Activated gamma-delta T cell treated with anti-CD3 and anti-CD28 coated beads, Interleukin-2, amount 50 U/mL, for 16 hours (primary cell): Measurements from ENCODE around the gene NRG3.

Experiments used
- DNase-seq: peaks from one replicate; pipeline ENCODE4 v3.0.0-alpha.2; 2020; ENCODE audit warnings: low read depth

NRG3 gene

DNA sequence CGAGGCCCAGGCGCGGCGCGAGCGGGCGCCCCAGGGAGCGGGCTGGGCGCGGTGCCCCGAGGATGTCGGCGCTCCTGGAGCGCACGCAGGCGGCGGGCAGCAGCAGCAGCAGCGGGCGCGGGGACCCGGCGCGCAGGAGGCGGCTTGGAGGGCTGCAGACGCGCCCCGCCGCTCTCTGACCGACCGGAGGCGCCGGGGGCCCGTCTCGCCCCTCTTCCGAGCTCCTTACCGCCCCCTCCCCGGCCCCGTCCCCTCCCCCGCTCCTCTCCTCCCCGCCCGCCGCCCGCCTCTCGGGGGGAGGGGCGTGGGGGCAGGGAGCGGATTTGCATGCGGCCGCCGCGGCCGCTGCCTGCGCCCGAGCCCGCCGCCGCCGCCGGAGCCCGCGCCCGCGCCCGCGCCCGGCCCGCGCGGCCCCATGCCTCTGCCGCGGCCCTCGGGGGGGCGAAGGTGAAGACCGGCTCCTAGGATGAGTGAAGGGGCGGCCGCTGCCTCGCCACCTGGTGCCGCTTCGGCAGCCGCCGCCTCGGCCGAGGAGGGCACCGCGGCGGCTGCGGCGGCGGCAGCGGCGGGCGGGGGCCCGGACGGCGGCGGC is at the start of gene NRG3:
NRG3 (plus strand) TSS at position 320 of the 592 bp plus-strand sequence.
- DNase-seq: no peak

GRCh38 chr10:81828251-81828650 is 46.7 kb upstream of the NRG3 start:
- DNase-seq: no peak

DNA sequence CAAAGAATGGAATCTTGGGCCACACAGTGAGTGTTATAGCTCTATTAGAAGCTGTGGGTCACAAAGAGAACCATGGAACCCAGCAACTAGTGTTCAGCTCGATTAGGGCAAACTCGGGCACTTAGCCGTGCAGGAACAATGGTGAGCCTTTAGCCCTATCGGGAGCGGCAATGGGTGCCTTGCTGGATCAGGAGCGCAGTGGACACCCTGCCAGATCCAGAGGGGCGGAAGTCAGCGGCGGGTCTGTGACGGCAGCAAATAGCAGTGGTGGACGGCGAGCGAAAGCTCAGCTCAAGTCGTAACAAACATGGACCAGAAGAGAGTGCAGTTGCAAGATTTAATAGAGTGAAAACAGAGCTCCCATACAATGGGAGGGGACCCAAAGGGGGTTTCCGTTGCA is 43.9 kb upstream of the NRG3 start:
- DNase-seq: no peak

- DNase-seq: no peak
Measured at GRCh38 chr10:81838950-81839349, 36.0 kb upstream of the NRG3 start.

GRCh38 chr10:81843042-81843441 is 32.0 kb upstream of the NRG3 start:
- no peak for DNase-seq

GRCh38 chr10:81847675-81848074 is 27.3 kb upstream of the NRG3 start:
- DNase-seq: no peak

GRCh38 chr10:81848514-81848913 is 26.5 kb upstream of the NRG3 start:
- DNase-seq: no peak

DNA sequence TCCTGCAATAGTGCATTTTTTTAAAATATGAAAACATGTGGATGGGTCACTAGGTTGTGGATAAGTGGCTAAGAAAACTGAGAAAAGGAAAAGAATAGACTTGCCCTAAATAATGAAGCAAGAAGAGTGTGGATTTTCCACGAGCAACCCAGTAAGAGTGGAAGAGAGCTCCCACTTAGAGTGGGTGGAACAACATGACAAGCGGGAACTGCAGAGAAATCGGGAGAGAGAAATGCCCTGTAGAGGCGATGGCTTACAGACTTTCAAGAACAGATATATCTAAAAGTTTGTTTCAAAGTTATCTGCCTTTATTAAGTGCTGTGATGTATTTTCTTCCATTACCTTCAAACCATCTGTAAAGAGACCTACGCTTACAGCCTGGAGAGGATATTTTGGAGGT is 26.1 kb upstream of the NRG3 start:
- DNase-seq: no peak

GRCh38 chr10:81862596-81862995 is 12.4 kb upstream of the NRG3 start:
- no peak for DNase-seq

DNA sequence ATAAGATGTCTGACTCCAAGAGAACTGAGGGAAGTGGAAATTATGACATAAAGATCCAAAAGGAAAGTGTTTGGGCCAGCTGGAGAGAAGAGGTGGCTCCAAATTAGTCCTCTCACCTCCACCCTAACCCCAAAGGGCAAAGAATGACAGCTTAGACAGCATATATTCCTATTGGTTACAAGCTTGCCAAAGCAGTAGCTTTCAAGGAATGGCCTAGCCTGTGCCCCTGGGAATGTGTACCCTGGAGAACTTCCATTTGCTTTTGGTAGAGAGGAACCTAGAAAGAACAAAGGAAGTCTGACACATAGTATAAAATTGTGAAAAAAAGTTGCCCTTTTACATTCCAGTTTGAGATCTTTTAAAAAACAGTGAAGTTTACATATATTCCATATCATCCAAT is 11.2 kb upstream of the NRG3 start:
- no peak for DNase-seq

DNA sequence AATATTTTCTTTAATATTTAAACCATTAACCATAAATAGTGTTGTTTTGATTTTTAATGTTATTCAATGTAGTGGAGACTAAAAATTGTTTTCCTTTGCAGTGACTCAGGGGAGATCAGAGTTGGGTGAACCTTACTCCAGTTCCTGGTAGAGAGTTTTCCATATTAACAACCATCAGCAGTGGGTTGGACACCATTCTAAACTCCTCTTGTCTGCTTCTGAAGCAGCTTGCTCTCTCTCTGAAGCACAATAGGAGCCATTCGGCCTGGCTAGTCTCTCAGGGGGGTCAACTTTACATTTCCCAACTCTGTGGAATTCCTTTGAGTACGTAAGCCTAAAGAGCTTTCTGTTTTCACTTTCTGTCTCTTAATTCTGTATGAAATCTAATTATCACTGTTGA is 9.4 kb upstream of the NRG3 start:
- no peak for DNase-seq

DNA sequence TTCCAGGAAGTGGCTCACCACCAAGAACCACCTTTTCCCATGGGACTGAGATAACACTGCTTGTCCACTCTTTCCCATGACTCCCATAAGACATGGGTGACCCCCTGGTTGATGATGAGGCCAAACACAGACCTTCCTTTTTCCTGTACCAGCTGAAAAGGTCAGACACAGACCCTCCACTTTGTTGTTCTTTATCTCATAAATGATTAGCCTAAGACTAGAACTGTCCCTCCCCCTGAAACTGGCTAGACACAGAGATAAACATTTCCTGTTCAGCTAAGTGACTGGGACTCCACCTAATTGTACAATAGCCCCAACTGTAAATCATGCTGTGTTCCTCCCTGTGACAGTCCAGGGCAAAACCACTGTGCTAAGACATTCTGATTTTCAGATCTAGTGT is 8.2 kb upstream of the NRG3 start:
- no peak for DNase-seq

- DNase-seq: no peak
Measured at GRCh38 chr10:81870472-81870871, 4.5 kb upstream of the NRG3 start.

DNA sequence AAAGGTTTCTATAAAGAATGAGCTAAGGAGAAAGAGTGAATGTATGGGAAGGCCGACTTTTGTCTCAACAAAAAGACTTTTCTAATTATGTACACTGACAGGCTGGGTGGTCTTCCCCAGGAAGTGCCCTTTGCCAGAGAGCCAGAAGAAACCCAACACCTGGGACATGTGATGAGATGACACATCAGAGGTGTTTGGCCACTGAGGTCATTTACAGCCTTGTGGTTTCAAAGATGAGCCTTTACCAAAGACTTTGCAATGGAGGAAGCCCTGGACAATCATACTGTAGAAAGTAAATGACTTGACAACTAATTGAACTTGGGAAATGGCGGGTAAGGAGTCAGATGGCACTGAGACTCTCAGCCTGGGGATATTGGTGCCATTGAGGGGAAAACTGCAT is 3.4 kb upstream of the NRG3 start:
- no peak for DNase-seq

DNA sequence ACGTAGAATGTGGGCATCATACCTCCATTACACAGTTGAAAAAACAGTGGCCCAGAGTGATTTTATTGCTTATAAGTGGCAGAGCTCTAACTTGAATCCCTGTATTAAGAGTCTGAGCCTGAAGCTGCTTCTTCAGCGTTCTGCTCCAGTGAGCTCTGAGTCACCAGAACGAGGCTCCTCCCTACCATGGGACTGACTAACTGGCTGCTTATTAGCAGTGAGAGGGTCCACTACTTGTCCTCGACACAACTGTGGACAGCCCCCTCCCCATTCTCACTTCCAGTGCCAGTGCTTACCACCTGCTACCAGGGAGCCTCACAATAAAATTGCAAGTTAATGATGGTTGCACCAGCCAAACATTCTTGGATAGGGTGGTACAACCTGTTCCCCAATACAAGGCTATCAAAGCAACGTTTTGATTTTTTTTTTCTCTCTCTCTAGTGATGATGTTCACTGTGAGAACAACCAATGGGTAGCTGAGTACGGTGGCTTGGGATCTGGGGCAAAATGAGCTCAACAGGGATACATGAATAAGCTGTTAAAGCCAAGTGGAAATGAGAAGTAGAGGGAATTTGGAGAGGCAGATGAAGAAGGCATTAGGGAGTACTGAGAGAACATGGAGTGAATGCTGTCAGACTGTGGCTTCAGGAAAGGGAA is 2.7 kb upstream of the NRG3 start:
- DNase-seq: no peak

DNA sequence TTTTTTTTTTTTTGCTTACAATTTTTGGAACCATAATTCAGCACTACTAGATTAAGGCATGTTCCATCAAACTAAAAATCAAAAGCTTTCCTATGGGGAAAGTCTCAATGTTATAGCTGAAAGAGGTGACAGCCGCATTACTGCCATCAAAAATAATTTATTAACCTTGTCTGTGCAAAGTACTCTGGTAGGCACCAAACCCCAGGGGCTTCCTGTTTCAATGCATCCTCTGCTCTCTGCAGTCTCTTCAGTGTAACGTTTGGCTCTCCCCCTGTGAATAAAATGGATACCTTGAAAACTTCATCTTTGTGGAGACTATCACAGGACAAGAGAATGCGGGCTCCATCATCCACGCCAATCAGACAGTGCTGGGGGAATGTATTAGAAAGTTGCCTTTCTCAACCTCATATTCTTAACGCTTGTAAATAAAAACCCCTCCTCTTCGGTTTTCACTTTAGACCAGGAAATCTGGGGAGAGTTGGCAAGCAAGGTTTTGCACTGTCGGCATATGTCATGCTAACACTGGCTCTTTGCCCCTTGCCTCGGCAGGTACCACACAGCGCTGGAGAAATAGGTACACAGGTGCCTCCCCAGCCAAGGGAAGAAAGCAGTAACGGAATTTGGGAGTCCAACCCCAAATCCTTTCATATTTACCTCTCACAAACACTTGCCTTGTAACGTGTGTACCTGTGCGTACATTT is 1.6 kb upstream of the NRG3 start:
- DNase-seq: no peak

DNA sequence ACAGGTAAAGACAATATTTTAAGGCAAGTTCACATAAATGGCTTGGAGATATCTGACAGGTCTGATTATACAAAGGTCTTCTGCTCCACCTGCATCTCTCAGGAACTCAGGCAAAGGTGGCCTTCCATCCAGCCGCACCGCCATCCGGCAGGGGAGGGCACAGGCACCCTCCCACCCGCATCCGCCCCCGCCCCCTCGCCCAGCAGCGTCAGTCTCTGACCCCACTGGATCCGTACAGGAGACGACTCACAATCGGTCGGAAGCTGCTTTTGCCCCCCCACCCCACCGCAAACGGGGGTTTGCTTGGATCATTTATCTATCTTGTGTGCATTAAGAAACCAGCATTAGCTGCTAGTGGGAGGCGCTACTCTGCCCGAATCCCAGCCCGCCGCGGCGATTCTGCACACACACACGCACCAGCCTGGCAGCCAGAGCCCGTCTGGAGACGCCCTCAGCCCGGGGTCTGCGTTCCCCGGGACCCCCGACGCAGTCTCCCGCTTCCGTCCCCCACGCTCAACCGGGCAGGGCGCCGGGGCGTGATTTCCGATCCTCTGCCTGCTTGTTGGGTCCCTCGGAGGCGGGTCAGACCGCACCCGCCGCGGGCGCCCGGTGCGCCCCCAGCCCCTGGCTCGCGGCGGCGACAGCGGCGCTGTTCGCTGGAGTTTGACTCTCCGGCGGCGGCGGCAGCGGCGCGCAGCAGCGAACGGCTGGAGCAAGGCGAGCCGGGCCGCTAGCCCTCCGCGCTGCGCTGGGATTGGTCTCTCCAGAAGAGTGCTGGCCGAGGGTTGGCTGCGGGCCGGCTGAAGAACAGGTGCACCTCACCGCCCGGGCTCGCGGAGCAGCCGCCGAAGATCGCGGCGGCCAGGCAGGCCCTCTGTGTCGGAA is 820 bp upstream of the NRG3 start:
- DNase-seq: no peak

GRCh38 chr10:81875467-81876252 is 666 bp downstream of the NRG3 start:
- DNase-seq: no peak

DNA sequence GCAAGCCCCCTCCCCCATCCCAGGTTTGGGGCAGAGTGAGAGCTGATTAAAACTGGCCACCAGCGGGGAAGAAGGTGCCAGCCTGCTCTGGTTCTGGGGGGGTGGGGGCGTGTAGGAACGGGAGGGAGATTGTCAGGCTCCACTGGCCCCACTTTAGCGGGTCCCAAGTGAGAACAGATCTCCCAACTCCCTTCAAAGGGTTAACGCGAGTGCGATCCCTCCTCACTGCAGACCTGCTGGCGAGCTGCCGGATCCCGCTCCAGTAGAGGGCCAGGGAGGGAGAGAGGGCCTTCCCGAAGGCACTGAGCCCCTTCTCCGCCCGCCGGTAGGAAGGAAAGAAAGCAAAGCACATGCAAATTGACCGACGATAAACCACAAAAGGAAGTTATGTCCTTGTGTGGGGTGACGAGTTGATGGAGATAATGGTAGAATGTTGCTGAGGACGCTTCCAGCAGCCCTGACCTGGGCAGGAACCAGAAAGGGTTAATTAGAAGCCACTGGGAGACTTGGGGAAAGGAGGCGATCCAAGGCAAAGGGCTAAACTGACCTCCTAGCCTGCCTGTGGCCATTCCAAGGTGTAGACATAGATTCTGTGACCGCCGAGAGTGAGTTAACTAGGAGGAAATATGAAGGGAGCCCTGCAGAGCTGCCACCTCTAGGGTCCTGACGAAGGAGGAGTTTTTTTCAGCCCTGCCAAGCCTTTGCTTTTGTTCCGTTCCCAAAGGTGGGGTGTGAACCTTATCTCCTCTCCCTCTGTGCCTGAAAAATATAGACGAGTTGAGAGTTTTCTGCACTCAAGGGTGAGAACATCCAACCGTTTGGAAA is 1.5 kb downstream of the NRG3 start:
- DNase-seq: no peak

DNA sequence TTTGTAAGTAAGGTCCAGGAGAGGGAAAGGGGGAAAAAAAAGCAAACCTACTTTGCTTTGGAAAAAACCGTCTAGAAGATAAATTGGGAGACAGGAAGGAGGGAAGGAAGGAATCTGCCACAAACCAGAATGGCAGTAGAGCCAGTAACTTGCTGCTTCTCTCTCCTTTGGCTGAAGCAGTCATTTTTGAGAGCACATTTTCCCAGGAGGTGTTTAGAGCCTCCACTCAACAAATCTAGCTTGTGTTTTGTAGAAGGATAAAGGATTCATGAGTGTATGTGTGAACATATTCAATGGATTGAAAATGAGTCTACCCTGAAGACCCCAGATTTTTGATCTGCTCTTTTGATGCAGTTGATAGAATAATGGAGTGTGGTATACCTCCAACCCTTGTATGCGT is 2.6 kb downstream of the NRG3 start:
- no peak for DNase-seq

DNA sequence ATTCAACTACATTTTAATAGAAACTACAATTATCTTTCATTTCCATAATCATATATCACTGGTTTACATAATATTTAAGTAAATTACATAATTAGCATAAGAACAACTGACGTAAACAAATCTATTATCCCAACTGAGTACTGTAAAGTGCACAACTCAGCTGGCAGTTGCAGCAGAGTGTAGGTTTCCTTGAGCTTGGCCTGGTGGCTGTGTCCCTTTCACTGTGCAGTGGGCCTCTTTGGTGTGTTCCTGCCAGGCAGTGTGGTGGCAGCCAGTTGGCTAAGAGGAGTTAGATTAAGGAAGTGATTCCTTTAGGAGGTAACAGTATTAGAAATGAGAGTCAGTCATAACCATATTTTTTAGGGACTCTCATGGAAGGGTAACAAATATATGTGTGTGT is 7.0 kb downstream of the NRG3 start:
- DNase-seq: no peak
